Trophoblast cell (in vitro differentiated cells and primary cell): ENCODE results near the gene UBE2E1.

ENCODE experiments used
- DNase-seq, 2 donors: peaks; one replicate each; pipeline ENCODE4 v3.0.0-alpha.2; 2016
- H2AFZ ChIP-seq: 2 replicates; pipeline ENCODE4 v1.6.1; 2013; ENCODE audit warnings: low read length, moderate library complexity, mild to moderate bottlenecking; ENCODE audit not compliant: insufficient read depth, poor library complexity
- H2AK5ac ChIP-seq: 2 replicates; pipeline ENCODE4 v1.6.1; 2013; ENCODE audit warnings: mild to moderate bottlenecking, low read length
- H2BK120ac ChIP-seq: 2 replicates; pipeline ENCODE4 v1.6.1; 2013; ENCODE audit warnings: low read length, mild to moderate bottlenecking, moderate library complexity; ENCODE audit not compliant: insufficient read depth, poor library complexity
- H2BK12ac ChIP-seq: 2 replicates; pipeline ENCODE4 v1.6.1; 2013; ENCODE audit warnings: mild to moderate bottlenecking, low read length, moderate library complexity
- H2BK5ac ChIP-seq: 2 replicates; pipeline ENCODE4 v1.6.1; 2013; ENCODE audit warnings: low read length, low read depth, moderate library complexity, mild to moderate bottlenecking; ENCODE audit not compliant: poor library complexity
- H3K14ac ChIP-seq: 2 replicates; pipeline ENCODE4 v1.6.1; 2013; ENCODE audit warnings: mild to moderate bottlenecking, low read length
- H3K18ac ChIP-seq: 2 replicates; pipeline ENCODE4 v1.6.1; 2013; ENCODE audit warnings: mild to moderate bottlenecking, low read length
- H3K23ac ChIP-seq: 2 replicates; pipeline ENCODE4 v1.6.1; 2013; ENCODE audit warnings: low read length
- H3K27ac ChIP-seq: 2 replicates; pipeline ENCODE4 v1.5.1; 2013; ENCODE audit warnings: low read depth, mild to moderate bottlenecking, inconsistent platforms, low read length, moderate library complexity
- H3K27me3 ChIP-seq: 2 replicates; pipeline ENCODE4 v1.6.1; 2013; ENCODE audit warnings: inconsistent platforms, mild to moderate bottlenecking, low read length, moderate library complexity; ENCODE audit not compliant: insufficient read depth
- H3K36me3 ChIP-seq, 2 experiments: 1 replicate in 1 of 2; 2 replicates in 1 of 2; pipeline ENCODE4 v1.6.1; 2013; ENCODE audit warnings: low read length in 2 of 2, mild to moderate bottlenecking in 2 of 2, moderate library complexity in 1 of 2; ENCODE audit not compliant: insufficient read depth in 2 of 2, control insufficient read depth in 1 of 2
- H3K4ac ChIP-seq: 2 replicates; pipeline ENCODE4 v1.6.1; 2013; ENCODE audit warnings: low read depth, mild to moderate bottlenecking, low read length, moderate library complexity
- H3K4me1 ChIP-seq, 2 experiments: 1 replicate in 1 of 2; 2 replicates in 1 of 2; pipeline ENCODE4 v1.6.1; 2013; ENCODE audit warnings: low read length in 2 of 2, mild to moderate bottlenecking in 2 of 2, moderate library complexity in 1 of 2; ENCODE audit not compliant: insufficient read depth in 2 of 2, control insufficient read depth in 1 of 2
- H3K4me2 ChIP-seq: 2 replicates; pipeline ENCODE4 v1.6.1; 2013; ENCODE audit warnings: inconsistent platforms, mild to moderate bottlenecking, low read length, moderate library complexity
- H3K4me3 ChIP-seq: 2 replicates; pipeline ENCODE4 v1.5.1; 2013; ENCODE audit warnings: mild to moderate bottlenecking, low read depth, low read length, inconsistent platforms
- H3K79me1 ChIP-seq: one replicate; pipeline ENCODE4 v1.6.1; 2013; ENCODE audit warnings: low read length
- H3K79me2 ChIP-seq: 2 replicates; pipeline ENCODE4 v1.6.1; 2013; ENCODE audit warnings: low read length, mild to moderate bottlenecking; ENCODE audit not compliant: control insufficient read depth, insufficient read depth, poor library complexity
- H3K9ac ChIP-seq: 2 replicates; pipeline ENCODE4 v1.6.1; 2013; ENCODE audit warnings: mild to moderate bottlenecking, low read length
- H3K9me3 ChIP-seq: 2 replicates; pipeline ENCODE4 v1.6.1; 2013; ENCODE audit warnings: low read depth, mild to moderate bottlenecking, control low read depth, inconsistent platforms, low read length; ENCODE audit not compliant: insufficient read depth
- H4K12ac ChIP-seq: 2 replicates; pipeline ENCODE4 v1.6.1; 2013; ENCODE audit warnings: low read depth, mild to moderate bottlenecking, low read length, moderate library complexity
- H4K8ac ChIP-seq: 2 replicates; pipeline ENCODE4 v1.6.1; 2013; ENCODE audit warnings: low read depth, mild to moderate bottlenecking, low read length, moderate library complexity
- H4K91ac ChIP-seq: one replicate; pipeline ENCODE4 v1.6.1; 2013; ENCODE audit warnings: low read depth, mild to moderate bottlenecking, low read length, moderate library complexity
- WGBS: extraction: QIAGEN DNeasy Blood & Tissue Kit; methylation state at CpG from one replicate; pipeline ENCODE4 v1.1.7; 2013; ENCODE audit warnings: missing lambda C conversion rate; ENCODE audit not compliant: insufficient read length, insufficient coverage; ENCODE audit errors: extremely low coverage; 5-methylcytosine and 5-hydroxymethylcytosine counted together

UBE2E1 gene

DNA sequence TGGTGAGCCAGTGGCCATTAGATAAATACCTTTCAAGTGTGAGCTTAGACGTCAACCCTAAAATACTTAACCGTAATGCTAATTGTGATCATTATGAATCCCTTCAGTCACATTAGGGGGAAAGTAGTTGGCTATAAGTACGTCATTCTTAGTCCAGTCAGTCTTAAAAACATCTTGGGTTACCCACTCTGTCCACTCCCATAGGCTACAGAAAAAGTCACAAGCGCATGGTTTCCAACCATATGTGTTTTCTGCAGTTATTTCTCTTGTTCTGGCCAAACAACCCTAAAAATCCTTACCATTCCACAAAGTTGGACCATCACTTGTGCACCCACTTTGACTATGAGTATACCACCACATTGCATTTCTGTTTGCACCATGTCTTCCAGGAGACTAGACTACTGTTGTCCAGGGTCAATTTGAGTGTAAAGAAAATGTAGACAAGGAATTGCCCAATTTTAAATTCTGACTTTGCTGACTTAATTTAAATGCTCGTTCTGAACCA, 114.4 kb downstream of the UBE2E1 start:
- H3K9ac ChIP-seq, result no peak overlapping the region
- no peak overlapping the region for H4K8ac ChIP-seq
- WGBS, result no CpG with 5 or more reads among the region's 5 CpGs
- no peak overlapping the region for H2BK5ac ChIP-seq
- H3K23ac ChIP-seq, result peak overlapping the region; percentile 33
- H3K79me2 ChIP-seq, result peaks cover 16% of the 10 kb centered on the region
- peaks cover 14% of the 10 kb centered on the region for H3K79me1 ChIP-seq
- H3K27me3 ChIP-seq, result peaks cover 2% of the 10 kb centered on the region
- no peak overlapping the region for H2BK12ac ChIP-seq
- H3K4me2 ChIP-seq, result no peak overlapping the region
- H4K91ac ChIP-seq, result no peak overlapping the region
- DNase-seq, result no peak
- no peak overlapping the region for H4K12ac ChIP-seq
- no peak overlapping the region for H3K18ac ChIP-seq
- H3K4ac ChIP-seq, result no peak overlapping the region
- no peak overlapping the region for H2AFZ ChIP-seq
- no peak overlapping the region for H2BK120ac ChIP-seq
- no peak overlapping the region for H3K27ac ChIP-seq
- no peak overlapping the region for H3K14ac ChIP-seq
- peaks cover 5 to 17% of the 10 kb centered on the region in 2 experiments for H3K36me3 ChIP-seq
- H3K4me1 ChIP-seq, result peaks cover 0 to 4% of the 10 kb centered on the region in 2 experiments
- H3K4me3 ChIP-seq, result no peak overlapping the region
- H2AK5ac ChIP-seq, result no peak overlapping the region
- H3K9me3 ChIP-seq, result no peaks in the 10 kb centered on the region

DNA sequence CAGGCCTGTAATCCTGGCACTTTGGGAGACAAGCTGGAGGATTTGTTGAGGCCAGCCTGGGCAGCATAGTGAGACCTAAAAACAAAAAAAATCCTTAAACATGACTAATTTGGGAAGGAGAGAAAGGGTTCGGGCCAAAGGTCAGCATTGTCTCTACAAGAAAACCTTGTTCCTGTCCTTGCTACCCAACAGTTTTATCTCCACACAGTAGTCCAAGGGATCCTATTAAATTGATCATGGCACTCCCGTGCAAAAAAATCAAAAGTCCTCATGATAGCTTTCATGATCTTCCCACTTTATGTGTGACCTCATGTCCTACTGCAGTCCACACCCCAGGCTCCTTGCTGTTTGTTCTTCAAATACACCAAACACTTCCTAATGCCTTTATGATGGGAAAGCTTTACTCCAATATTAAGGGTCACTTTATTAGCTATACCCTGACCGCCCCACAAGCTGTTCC, 115.3 kb downstream of the UBE2E1 start:
- no peak overlapping the region for H3K14ac ChIP-seq
- no peak overlapping the region for H2AFZ ChIP-seq
- no peak overlapping the region for H3K27ac ChIP-seq
- no peaks in the 10 kb centered on the region for H3K4me1 ChIP-seq
- H3K79me1 ChIP-seq, result peaks cover 14% of the 10 kb centered on the region
- no peak overlapping the region for H3K18ac ChIP-seq
- H4K12ac ChIP-seq, result no peak overlapping the region
- no peak overlapping the region for H2BK120ac ChIP-seq
- no peak overlapping the region for H2AK5ac ChIP-seq
- no peak overlapping the region for H4K91ac ChIP-seq
- no peak overlapping the region for H4K8ac ChIP-seq
- WGBS, result no CpG with 5 or more reads among the region's 3 CpGs
- H3K4me3 ChIP-seq, result no peak overlapping the region
- no peak overlapping the region for H3K9ac ChIP-seq
- no peak overlapping the region for H2BK12ac ChIP-seq
- H3K79me2 ChIP-seq, result peaks cover 16% of the 10 kb centered on the region
- H3K4ac ChIP-seq, result no peak overlapping the region
- H3K9me3 ChIP-seq, result no peaks in the 10 kb centered on the region
- no peak overlapping the region for H2BK5ac ChIP-seq
- no peak overlapping the region for H3K4me2 ChIP-seq
- DNase-seq, result no peak
- H3K23ac ChIP-seq, result no peak overlapping the region
- peaks cover 5 to 17% of the 10 kb centered on the region in 2 experiments for H3K36me3 ChIP-seq
- H3K27me3 ChIP-seq, result peaks cover 2% of the 10 kb centered on the region

DNA sequence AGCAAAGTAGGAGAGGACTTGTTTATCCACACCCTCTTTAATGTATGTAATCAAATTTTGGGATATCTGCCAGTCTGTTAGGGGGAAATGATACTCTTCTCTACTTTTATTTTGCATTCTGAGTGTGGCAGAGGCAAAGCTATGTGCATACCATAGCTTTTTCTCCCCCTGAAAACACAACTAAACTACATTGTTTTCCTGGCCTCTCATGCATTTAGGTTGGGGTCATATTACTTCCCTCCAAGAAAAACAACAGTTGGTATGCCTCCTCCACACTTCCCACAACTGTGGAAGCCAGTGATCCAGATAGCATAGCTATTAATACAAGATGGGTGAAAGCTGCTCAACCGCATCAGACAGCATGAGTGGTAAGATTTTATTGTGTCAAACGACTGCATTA, 118.0 kb downstream of the UBE2E1 start:
- Histone ChIP-seq H4K8ac (no peak overlapping the region), H2AK5ac (no peak overlapping the region), H3K4me1 (no peaks in the 10 kb centered on the region), H2BK5ac (no peak overlapping the region), H2BK120ac (no peak overlapping the region), H3K27ac (no peak overlapping the region), H3K4ac (no peak overlapping the region), H3K4me3 (no peak overlapping the region), H3K18ac (no peak overlapping the region), H2BK12ac (no peak overlapping the region), H3K4me2 (no peak overlapping the region), H3K9me3 (no peaks in the 10 kb centered on the region), H3K79me1 (no peaks in the 10 kb centered on the region), H3K36me3 (peaks cover 3 to 12% of the 10 kb centered on the region in 2 experiments), H3K79me2 (no peaks in the 10 kb centered on the region), H3K9ac (no peak overlapping the region), H3K27me3 (no peaks in the 10 kb centered on the region), H3K14ac (no peak overlapping the region), H2AFZ (no peak overlapping the region), H4K12ac (no peak overlapping the region), H4K91ac (no peak overlapping the region), H3K23ac (no peak overlapping the region)
- no CpG with 5 or more reads among the region's 2 CpGs for WGBS
- DNase-seq, result no peak

DNA sequence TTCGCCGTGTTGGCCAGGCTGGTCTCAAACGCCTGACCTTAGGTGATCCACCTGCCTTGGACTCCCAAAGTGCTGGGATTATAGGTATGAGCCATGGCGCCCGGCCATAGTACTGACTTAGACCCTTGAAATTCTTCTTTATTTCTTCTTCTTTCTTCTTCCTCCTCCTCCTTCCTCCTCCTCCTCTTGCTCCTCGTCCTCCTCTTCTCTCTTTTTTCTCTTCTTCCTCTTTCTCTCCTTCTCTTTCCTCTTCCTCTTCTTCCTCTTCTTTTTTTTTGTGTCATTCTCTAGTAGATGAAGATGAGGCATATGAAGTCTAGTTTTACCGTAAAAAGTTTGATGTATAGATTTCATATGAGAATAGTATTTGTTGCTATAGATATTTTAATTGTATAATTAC, 120.5 kb downstream of the UBE2E1 start:
- no peak for DNase-seq
- no peak overlapping the region for H3K9ac ChIP-seq
- no peak overlapping the region for H2AK5ac ChIP-seq
- no peaks in the 10 kb centered on the region for H3K79me2 ChIP-seq
- no peak overlapping the region for H4K12ac ChIP-seq
- WGBS, result 100% methylated on average over 1 of the region's 7 CpGs
- no peak overlapping the region for H4K91ac ChIP-seq
- no peak overlapping the region for H4K8ac ChIP-seq
- no peaks in the 10 kb centered on the region for H3K4me1 ChIP-seq
- no peak overlapping the region for H3K4me3 ChIP-seq
- H3K23ac ChIP-seq, result no peak overlapping the region
- H2BK12ac ChIP-seq, result no peak overlapping the region
- H3K79me1 ChIP-seq, result no peaks in the 10 kb centered on the region
- no peak overlapping the region for H2AFZ ChIP-seq
- H3K27ac ChIP-seq, result no peak overlapping the region
- no peak overlapping the region for H2BK5ac ChIP-seq
- H3K4ac ChIP-seq, result no peak overlapping the region
- no peaks in the 10 kb centered on the region for H3K27me3 ChIP-seq
- peaks cover 0 to 1% of the 10 kb centered on the region in 2 experiments for H3K36me3 ChIP-seq
- H3K18ac ChIP-seq, result no peak overlapping the region
- no peaks in the 10 kb centered on the region for H3K9me3 ChIP-seq
- H3K4me2 ChIP-seq, result no peak overlapping the region
- H2BK120ac ChIP-seq, result no peak overlapping the region
- H3K14ac ChIP-seq, result no peak overlapping the region
